ENCODE data around the gene MFSD12.

The MFSD12 gene

GRCh38 chr19:3537438-3538240 is 19.7 kb downstream of the MFSD12 start:
- Histone ChIP-seq H3K4me3 (ENCODE audit: low read depth, low read length) (no peak overlapping the region), H3K9me3 (ENCODE audit: control insufficient read depth, insufficient read depth, low read depth, low read length) (no peaks in the 10 kb centered on the region), H3K4me1 (ENCODE audit: control insufficient read depth, insufficient read depth, low read length) (no peaks in the 10 kb centered on the region), H3K36me3 (ENCODE audit: control insufficient read depth in 2 of 2, insufficient read depth in 1 of 2, low read length in 2 of 2) (peaks cover 3 to 45% of the 10 kb centered on the region in 2 experiments; a peak in 2 of 3 replicates), H3K27ac (ENCODE audit: extremely low read depth, low read depth, low read length) (peak overlapping the region; percentile 1; the same call in 1 of the 2 replicates)
- ChIA-PET POLR2A (interaction anchor here (0.5 to 0.8 kb wide), 3 partner anchors 19 to 48 kb away, joined by 3 read pairs; partner anchors contain the start of gene DOHH), CTCF (no interaction called here)
- no peak for TF ChIP-seq ZBTB48 (tag by site-specific recombination; IDR thresholded peaks at IDR 0.05)
- no peak for TF ChIP-seq ZNF585B (tag by site-specific recombination; IDR thresholded peaks at IDR 0.05)
- peak; percentile 26; the same call in 1 of the 2 replicates for TF ChIP-seq KLF1 (tag by site-specific recombination; IDR thresholded peaks at IDR 0.05)
- 0 out of 2 replicates have a peak, but pooled peaks have one; percentile 11 for TF ChIP-seq SP7 (tag by site-specific recombination; IDR thresholded peaks at IDR 0.05)
- peak; percentile 84; the same call in 1 of the 2 replicates for TF ChIP-seq KLF8 (tag by site-specific recombination; IDR thresholded peaks at IDR 0.05)
- no peak for TF ChIP-seq ZNF37A (tag by site-specific recombination; IDR thresholded peaks at IDR 0.05)
- TF ChIP-seq ZNF132 (tag by site-specific recombination; IDR thresholded peaks at IDR 0.05; ENCODE audit: borderline replicate concordance), result no peak
- TF ChIP-seq HIC1 (tag by site-specific recombination; IDR thresholded peaks at IDR 0.05), result peak; percentile 67; the same call in 1 of the 2 replicates
- TF ChIP-seq ZNF366 (tag by site-specific recombination; conservative IDR thresholded peaks at IDR 0.05), result no peak
- TF ChIP-seq GLIS1 (tag by site-specific recombination; IDR thresholded peaks at IDR 0.05), result peak; percentile 75
- TF ChIP-seq, protein P1, sequence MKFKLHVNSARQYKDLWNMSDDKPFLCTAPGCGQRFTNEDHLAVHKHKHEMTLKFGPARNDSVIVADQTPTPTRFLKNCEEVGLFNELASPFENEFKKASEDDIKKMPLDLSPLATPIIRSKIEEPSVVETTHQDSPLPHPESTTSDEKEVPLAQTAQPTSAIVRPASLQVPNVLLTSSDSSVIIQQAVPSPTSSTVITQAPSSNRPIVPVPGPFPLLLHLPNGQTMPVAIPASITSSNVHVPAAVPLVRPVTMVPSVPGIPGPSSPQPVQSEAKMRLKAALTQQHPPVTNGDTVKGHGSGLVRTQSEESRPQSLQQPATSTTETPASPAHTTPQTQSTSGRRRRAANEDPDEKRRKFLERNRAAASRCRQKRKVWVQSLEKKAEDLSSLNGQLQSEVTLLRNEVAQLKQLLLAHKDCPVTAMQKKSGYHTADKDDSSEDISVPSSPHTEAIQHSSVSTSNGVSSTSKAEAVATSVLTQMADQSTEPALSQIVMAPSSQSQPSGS (tag by site-specific recombination; IDR thresholded peaks at IDR 0.05; ENCODE audit: low read depth), result no peak
- TF ChIP-seq ZNF768 (tag by site-specific recombination; IDR thresholded peaks at IDR 0.05), result no peak
- TF ChIP-seq EGR2 (tag by site-specific recombination; IDR thresholded peaks at IDR 0.05; ENCODE audit: low read depth), result no peak
- no peak for TF ChIP-seq KLF16 (tag by site-specific recombination; IDR thresholded peaks at IDR 0.05)
- TF ChIP-seq ZXDB (tag by site-specific recombination; IDR thresholded peaks at IDR 0.05), result 0 out of 2 replicates have a peak, but pooled peaks have one; percentile 21
- TF ChIP-seq ZIC2 (tag by site-specific recombination; IDR thresholded peaks at IDR 0.05), result peak; percentile 34
- peak; percentile 19; the same call in 1 of the 2 replicates for TF ChIP-seq SP3 (tag by site-specific recombination; IDR thresholded peaks at IDR 0.05)
- TF ChIP-seq ZNF449 (tag by site-specific recombination; IDR thresholded peaks at IDR 0.05), result no peak
- TF ChIP-seq ZBTB7A (tag by site-specific recombination; IDR thresholded peaks at IDR 0.05; ENCODE audit: low read depth), result 0 out of 2 replicates have a peak, but pooled peaks have one; percentile 11
- no peak for TF ChIP-seq ZNF664 (tag by site-specific recombination; IDR thresholded peaks at IDR 0.05)
- TF ChIP-seq, protein P2, sequence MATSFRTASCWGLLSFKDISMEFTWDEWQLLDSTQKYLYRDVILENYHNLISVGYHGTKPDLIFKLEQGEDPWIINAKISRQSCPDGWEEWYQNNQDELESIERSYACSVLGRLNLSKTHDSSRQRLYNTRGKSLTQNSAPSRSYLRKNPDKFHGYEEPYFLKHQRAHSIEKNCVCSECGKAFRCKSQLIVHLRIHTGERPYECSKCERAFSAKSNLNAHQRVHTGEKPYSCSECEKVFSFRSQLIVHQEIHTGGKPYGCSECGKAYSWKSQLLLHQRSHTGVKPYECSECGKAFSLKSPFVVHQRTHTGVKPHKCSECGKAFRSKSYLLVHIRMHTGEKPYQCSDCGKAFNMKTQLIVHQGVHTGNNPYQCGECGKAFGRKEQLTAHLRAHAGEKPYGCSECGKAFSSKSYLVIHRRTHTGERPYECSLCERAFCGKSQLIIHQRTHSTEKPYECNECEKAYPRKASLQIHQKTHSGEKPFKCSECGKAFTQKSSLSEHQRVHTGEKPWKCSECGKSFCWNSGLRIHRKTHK (tag by site-specific recombination; IDR thresholded peaks at IDR 0.05), result no peak
- TF ChIP-seq SP2 (tag by site-specific recombination; IDR thresholded peaks at IDR 0.05), result peak; percentile 41
- no peak for TF ChIP-seq BCL6B (tag by site-specific recombination; IDR thresholded peaks at IDR 0.05)
- 0 out of 2 replicates have a peak, but pooled peaks have one; percentile 59 for TF ChIP-seq ZNF239 (tag by site-specific recombination; IDR thresholded peaks at IDR 0.05)
- peak; percentile 100 for TF ChIP-seq ZNF623 (tag by site-specific recombination; IDR thresholded peaks at IDR 0.05)
- peak; percentile 46; the same call in 1 of the 2 replicates for TF ChIP-seq ZSCAN5A (tag by site-specific recombination; IDR thresholded peaks at IDR 0.05)

Measured in HEK293 (cell line).